T-helper 17 cell (primary cell): ENCODE results near the gene HSF4. TPM values are rescaled to one million over a fixed set of nuclear protein-coding genes. Genes with fewer than 3 reads are reported as not detected.

Experiments
- ATAC-seq: fragments of 150-1000 bp; cut with Tn5 transposase; 2 replicates; pipeline ENCODE4 v1.10.0; 2021; ENCODE audit warnings: mild to moderate bottlenecking, moderate library complexity
- DNase-seq, 3 donors: peaks; one replicate each; pipeline versions ENCODE4 v3.0.0 to v3.0.0-alpha.2; 2020 to 2021
- H3K9me3 ChIP-seq: one replicate; pipeline ENCODE4 v1.7.0; 2013; ENCODE audit warnings: low read length, mild to moderate bottlenecking; ENCODE audit not compliant: control insufficient read depth, poor library complexity, severe bottlenecking
- H3K27ac Mint-ChIP-seq: one replicate; pipeline ENCODE4 v1.8.0; 2022; ENCODE audit warnings: mild to moderate bottlenecking, moderate library complexity, mixed read lengths
- H3K27me3 Mint-ChIP-seq: one replicate; pipeline ENCODE4 v1.8.0; 2022; ENCODE audit warnings: mixed read lengths
- H3K36me3 Mint-ChIP-seq: one replicate; pipeline ENCODE4 v1.8.0; 2022; ENCODE audit warnings: low read depth, mixed read lengths
- H3K4me1 Mint-ChIP-seq: one replicate; pipeline ENCODE4 v1.8.0; 2022; ENCODE audit warnings: mild to moderate bottlenecking, mixed read lengths
- H3K4me3 Mint-ChIP-seq: one replicate; pipeline ENCODE4 v1.8.0; 2022; ENCODE audit warnings: mild to moderate bottlenecking, moderate library complexity, mixed read lengths
- total RNA-seq, 4 donors: library from RNA in 2 of 4; stranded (reverse) in 2 of 4; gene quantifications; one replicate each; pipeline ENCODE4 v1.2.3 and lab custom pipeline; 2022 to 2026

HSF4 gene
- total RNA-seq, 2 donors from 2014 or later: 54.5 to 80.9 TPM

DNA sequence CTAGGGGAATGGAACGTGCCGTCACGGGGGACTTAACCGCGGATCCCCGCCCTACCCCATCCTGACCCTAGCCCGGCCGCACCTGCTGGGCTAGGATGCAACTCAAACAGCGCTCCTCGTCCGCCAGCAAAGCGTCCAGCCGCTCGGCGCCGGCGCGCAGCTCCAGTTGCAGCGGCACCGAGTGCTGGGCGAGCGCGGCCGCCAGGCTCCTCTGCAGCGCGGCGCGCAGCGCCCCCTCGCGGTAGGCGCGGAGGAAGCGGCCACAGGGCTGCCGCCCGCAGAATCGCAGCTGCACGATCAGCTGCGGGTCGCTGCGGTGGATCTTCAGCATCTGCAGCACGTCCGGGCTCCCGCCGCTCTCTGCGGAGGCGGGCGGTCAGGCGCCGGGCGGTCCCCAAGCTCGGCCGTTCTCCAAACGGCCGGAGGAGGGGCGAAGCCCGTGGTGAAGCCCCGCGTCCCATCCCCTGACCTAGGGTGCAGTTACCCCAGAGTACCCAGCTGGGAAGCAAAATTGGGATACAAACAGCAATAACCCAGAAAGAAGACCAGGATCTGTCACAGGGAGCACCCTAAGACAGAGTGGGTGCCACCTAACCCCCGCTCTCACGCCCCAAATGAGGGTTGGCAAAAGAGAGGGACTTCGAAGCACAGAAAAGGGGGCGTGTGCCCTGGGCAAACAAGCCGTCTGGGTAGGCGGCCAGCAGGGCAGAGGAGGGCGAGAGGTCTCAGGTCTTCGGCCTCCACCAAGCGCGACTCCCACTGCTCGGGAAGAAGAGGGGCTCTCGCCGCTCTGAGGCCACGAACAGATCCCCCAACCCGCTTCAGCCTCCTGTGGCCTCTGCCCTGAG is 9.0 kb upstream of the HSF4 start:
- Mint-ChIP-seq H3K4me3 (peak overlapping the region; percentile 84), H3K4me1 (peaks cover 54% of the 10 kb centered on the region), H3K27ac (peak overlapping the region; percentile 100), H3K36me3 (no peaks in the 10 kb centered on the region), H3K27me3 (no peaks in the 10 kb centered on the region)
- H3K9me3 ChIP-seq: no peaks in the 10 kb centered on the region
- ATAC-seq (peak; percentile 35), DNase-seq (peak; percentile 74 to 85 (median 82))

DNA sequence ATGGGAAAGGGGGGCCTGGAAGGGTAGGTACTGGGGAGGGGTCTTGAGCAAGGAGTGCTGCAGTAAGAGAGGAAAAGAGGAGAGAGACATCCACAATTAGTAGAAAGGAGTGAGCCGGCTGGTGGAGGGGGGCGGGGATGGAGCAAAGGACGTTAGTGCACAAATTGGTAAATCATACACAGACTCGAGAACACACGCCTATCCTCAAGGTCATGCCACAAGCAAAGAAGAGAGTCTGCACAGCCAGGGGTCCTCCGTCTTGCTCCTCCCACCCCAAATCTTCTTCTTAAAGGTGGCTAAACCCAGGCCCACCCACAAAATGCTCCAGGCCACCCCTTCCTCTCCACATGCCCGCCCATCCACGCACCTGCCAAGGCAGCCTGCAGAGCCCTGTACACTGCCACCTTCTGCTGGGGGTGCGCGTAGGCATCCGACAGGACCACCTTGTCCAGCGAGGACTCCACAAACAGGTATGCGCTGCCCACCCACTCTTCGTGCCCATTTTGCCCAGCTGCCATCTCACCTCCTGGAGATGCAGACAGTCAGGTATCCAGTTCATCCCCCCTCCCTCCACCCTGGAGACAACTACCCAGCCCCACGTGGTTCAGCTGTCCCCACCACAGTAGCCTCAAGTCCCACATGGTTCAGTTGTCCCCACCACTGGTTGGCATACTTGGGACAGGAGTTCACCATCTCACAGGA is 8.3 kb upstream of the HSF4 start:
- Mint-ChIP-seq H3K36me3 (no peaks in the 10 kb centered on the region), H3K4me1 (peaks cover 54% of the 10 kb centered on the region), H3K4me3 (peak overlapping the region; percentile 77), H3K27me3 (no peaks in the 10 kb centered on the region), H3K27ac (peak overlapping the region; percentile 100)
- DNase-seq (no peak), ATAC-seq (no peak)
- no peaks in the 10 kb centered on the region for H3K9me3 ChIP-seq

DNA sequence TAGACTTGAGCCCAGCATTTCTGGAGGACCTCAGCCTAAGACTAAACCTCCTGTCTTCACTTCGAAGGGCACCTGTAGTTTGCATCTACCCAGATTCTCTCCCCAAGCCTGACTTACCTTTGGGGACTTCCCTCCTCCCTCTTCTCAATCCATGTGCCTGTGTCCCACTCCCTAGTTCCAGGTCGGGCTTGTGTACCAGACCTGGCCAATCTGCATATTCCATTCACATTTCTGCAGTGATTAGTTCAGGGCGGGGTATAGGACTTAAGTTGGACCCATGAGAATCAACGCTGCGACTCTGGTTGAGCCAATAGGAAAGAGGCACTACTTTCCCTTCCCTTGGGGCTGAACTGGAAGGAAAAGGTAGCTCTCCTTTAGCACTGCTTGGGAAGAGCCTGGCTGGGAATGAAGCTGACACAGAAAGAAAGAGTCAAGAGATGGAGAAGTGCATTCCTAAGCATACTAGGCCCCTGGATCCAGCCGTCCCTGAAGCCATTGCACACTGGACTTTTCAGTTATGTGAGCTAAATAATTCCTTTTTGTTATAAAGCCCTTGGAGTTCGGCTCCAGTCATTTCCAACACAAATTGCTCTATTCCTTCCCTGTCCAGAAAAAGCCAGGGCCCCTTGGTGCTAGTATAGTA is 7.3 kb upstream of the HSF4 start:
- Mint-ChIP-seq H3K4me3 (peak overlapping the region; percentile 94), H3K27me3 (no peaks in the 10 kb centered on the region), H3K36me3 (no peaks in the 10 kb centered on the region), H3K27ac (peak overlapping the region; percentile 100), H3K4me1 (peaks cover 51% of the 10 kb centered on the region)
- no peak for ATAC-seq
- DNase-seq: no peak
- no peaks in the 10 kb centered on the region for H3K9me3 ChIP-seq

- Mint-ChIP-seq H3K4me1 (peaks cover 49% of the 10 kb centered on the region), H3K4me3 (peak overlapping the region; percentile 94), H3K27me3 (no peaks in the 10 kb centered on the region), H3K27ac (peak overlapping the region; percentile 100), H3K36me3 (no peaks in the 10 kb centered on the region)
- peak; percentile 7 for ATAC-seq
- H3K9me3 ChIP-seq: no peaks in the 10 kb centered on the region
- DNase-seq: no peak
These were observed 6.5 kb upstream of the HSF4 start for GRCh38 chr16:67157892-67158635.

DNA sequence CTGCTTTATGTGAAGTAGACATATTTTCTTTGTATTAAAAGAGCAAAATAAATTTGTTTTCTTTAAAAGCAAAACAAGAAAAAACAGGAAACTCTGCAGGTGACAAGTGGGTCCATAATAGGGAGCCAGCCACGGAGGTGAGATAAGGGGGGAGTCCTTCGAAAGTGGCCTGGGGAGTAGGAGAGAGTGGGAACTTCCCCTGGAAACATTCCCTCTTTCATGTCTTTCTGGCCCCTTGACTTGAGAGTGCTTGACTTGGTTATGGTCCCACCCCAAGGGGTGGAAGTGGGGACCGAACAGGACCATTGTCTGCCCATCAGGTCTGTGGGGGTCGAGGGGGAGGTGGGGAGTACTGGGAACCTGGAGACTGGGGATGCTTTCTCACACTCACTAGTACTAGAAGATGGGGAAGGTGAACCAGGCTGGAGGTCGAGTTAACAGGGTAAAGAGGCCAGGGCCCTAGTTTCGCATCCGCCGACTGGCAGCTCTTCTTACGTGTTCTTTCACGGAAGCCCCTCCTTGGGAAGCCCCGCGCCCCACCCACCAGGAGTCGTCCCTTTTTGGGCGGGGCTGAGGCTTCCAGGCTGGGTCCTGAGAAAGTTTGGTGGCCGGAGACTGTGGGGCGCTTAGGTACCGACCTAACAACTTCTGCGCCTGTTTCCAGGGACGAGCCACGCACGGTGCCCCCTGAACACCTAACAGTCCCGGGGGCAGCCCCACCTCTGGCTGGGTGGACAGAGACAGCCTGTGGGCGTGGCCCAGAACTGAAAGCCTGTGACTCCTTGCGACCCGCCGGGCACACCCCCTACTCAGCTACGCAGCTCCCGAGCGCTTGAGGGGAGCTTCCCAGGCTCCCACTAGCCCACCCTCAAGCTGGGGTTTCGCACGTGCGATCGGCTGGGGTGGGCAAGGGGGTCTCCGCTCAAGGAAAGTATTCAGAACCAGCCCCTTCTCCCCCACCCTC is 5.6 kb upstream of the HSF4 start:
- DNase-seq (peak; percentile 73 to 82 (median 78)), ATAC-seq (peak; percentile 60)
- Mint-ChIP-seq H3K36me3 (no peaks in the 10 kb centered on the region), H3K4me3 (peak overlapping the region; percentile 94), H3K27ac (peak overlapping the region; percentile 100), H3K4me1 (peaks cover 47% of the 10 kb centered on the region), H3K27me3 (no peaks in the 10 kb centered on the region)
- H3K9me3 ChIP-seq: no peaks in the 10 kb centered on the region

DNA sequence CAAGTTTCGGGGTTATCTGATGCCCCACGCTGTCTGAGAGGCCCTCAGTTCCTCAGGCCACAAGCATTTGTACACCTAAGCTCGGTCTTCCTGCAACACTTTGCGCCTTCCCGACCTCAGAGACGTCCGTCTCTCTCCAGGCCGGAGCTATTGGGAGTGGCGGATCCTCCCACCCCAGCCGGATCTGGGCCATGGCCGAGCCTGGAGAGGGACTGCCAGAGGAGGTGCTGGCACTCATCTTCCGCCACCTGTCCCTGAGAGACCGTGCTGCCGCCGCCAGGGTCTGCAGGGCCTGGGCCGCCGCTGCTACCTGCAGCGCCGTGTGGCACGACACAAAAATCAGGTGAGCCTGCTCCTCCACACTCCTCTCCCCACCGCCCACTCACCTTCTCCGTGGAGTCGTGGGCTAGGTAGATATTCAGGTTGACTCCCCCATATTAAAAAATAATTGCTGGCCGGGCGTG is 2.9 kb upstream of the HSF4 start:
- peaks cover 40% of the 10 kb centered on the region for H3K4me1 Mint-ChIP-seq
- DNase-seq: no peak
- H3K9me3 ChIP-seq: no peaks in the 10 kb centered on the region
- peaks cover 11% of the 10 kb centered on the region for H3K27me3 Mint-ChIP-seq
- H3K27ac Mint-ChIP-seq: peak overlapping the region; percentile 21
- H3K4me3 Mint-ChIP-seq: no peak overlapping the region
- no peaks in the 10 kb centered on the region for H3K36me3 Mint-ChIP-seq
- no peak for ATAC-seq

GRCh38 chr16:67162506-67163163 is 1.9 kb upstream of the HSF4 start:
- peaks cover 31% of the 10 kb centered on the region for H3K4me1 Mint-ChIP-seq
- DNase-seq (no peak), ATAC-seq (no peak)
- peaks cover 15% of the 10 kb centered on the region for H3K27me3 Mint-ChIP-seq
- H3K36me3 Mint-ChIP-seq: no peaks in the 10 kb centered on the region
- H3K9me3 ChIP-seq: no peaks in the 10 kb centered on the region
- H3K27ac Mint-ChIP-seq: peak overlapping the region; percentile 21
- H3K4me3 Mint-ChIP-seq: peak overlapping the region; percentile 73

- no peaks in the 10 kb centered on the region for H3K9me3 ChIP-seq
- Mint-ChIP-seq H3K4me3 (peak overlapping the region; percentile 73), H3K27ac (no peak overlapping the region), H3K36me3 (peaks cover 2% of the 10 kb centered on the region), H3K27me3 (peaks cover 19% of the 10 kb centered on the region), H3K4me1 (peaks cover 24% of the 10 kb centered on the region)
- ATAC-seq (peak; percentile 9), DNase-seq (peak in 2 of 3 donors; percentile 32 to 39)
These were observed 1.2 kb upstream of the HSF4 start for GRCh38 chr16:67163164-67163998.

DNA sequence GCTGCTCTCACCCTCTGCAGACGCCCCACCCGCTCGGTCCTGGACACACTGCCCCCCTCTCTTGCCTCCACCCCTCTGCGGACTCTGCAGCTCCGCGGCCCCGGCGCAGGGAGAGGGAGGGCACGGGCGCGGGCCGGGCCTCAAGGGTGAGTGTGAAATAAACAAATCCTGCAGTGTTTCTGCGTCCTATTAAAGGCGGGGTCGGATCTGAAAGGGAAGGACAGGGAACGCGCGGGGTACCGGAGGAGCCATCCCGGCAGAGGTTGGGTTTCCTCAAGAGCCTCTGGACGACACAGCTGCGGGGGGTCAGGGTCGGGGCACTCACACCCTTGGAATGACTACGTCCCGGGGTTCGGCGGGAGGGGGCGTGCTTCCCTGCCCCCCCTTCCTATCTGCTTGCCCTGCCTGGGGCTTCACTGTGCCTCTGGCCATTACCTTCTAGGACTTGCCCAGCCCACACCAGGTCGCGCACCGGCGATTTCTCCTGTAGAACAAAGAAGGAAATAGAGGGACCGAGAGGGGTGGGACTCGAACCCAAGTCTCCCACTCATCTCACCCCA is 466 bp upstream of the HSF4 start:
- peaks cover 21% of the 10 kb centered on the region for H3K4me1 Mint-ChIP-seq
- DNase-seq: no peak
- peak overlapping the region; percentile 73 for H3K4me3 Mint-ChIP-seq
- no peaks in the 10 kb centered on the region for H3K9me3 ChIP-seq
- no peak overlapping the region for H3K27ac Mint-ChIP-seq
- peaks cover 2% of the 10 kb centered on the region for H3K36me3 Mint-ChIP-seq
- no peak for ATAC-seq
- peaks cover 19% of the 10 kb centered on the region for H3K27me3 Mint-ChIP-seq

GRCh38 chr16:67165121-67166078 is 855 bp downstream of the HSF4 start:
- Mint-ChIP-seq H3K4me1 (peaks cover 27% of the 10 kb centered on the region), H3K27me3 (peaks cover 19% of the 10 kb centered on the region), H3K36me3 (peaks cover 2% of the 10 kb centered on the region), H3K27ac (no peak overlapping the region), H3K4me3 (peak overlapping the region; percentile 59)
- no peaks in the 10 kb centered on the region for H3K9me3 ChIP-seq
- ATAC-seq: no peak
- DNase-seq: no peak
